Measurements from ENCODE around the gene C4orf50.

GRCh38 chr4:6049278-6049677 is 31.0 kb upstream of the C4orf50 start:
- TF ChIP-seq CTCF (IDR thresholded peaks at IDR 0.05), result no peak
- TF ChIP-seq POLR2A (IDR thresholded peaks at IDR 0.05), result no peak

Data from tibial nerve (tissue), 3 donors.